ENCODE results near the gene CCDC178. TPM values are rescaled to one million over a fixed set of nuclear protein-coding genes. Genes with fewer than 3 reads are reported as not detected.
"Not testable (repeated sequence)": the region's sequence is repeated elsewhere in the genome, so short reads cannot be mapped to it uniquely, and the experiment has no call there.

CCDC178 gene
- 1.2 and 2.9 TPM in 2 replicates for total RNA-seq

GRCh38 chr18:33440060-33441043 is at the start of gene CCDC178:
TSS of gene CCDC178 (minus strand) at chr18:33440721. CDS start at chr18:33412088, 28,633 bp downstream.
- DNase-seq (ENCODE audit: extremely low read depth, low read depth, low spot score): no peak

- DNase-seq (ENCODE audit: extremely low read depth, low read depth, low spot score): no peak
Observed at GRCh38 chr18:33483908-33484307, 43.4 kb upstream of the CCDC178 start.

- DNase-seq (ENCODE audit: extremely low read depth, low read depth, low spot score): no peak
Observed at GRCh38 chr18:33472509-33472908, 32.0 kb upstream of the CCDC178 start.

DNA sequence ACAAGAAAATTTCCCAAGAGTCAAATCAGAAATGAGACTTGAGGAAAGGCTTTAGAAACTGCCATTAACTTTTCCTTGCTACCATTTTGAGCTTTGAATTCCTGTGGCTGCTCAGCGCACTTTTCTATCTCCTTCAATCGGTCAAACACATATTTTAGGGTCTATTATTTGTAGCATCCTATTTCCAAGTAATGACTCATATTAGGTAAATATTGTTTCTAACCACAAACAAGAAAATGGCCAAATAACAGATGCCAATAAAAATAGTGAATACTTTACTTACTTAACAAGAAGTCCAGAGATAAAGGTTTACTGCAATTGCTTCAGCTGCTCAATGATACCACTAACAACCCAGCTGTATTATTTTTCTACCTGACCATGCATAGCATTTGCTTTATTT is 29.7 kb upstream of the CCDC178 start:
- no peak for DNase-seq (ENCODE audit: extremely low read depth, low read depth, low spot score)

GRCh38 chr18:33469699-33470098 is 29.2 kb upstream of the CCDC178 start:
- DNase-seq (ENCODE audit: extremely low read depth, low read depth, low spot score): no peak

GRCh38 chr18:33467531-33467930 is 27.0 kb upstream of the CCDC178 start:
- DNase-seq (ENCODE audit: extremely low read depth, low read depth, low spot score): no peak

GRCh38 chr18:33466822-33467221 is 26.3 kb upstream of the CCDC178 start:
- DNase-seq (ENCODE audit: extremely low read depth, low read depth, low spot score): no peak

DNA sequence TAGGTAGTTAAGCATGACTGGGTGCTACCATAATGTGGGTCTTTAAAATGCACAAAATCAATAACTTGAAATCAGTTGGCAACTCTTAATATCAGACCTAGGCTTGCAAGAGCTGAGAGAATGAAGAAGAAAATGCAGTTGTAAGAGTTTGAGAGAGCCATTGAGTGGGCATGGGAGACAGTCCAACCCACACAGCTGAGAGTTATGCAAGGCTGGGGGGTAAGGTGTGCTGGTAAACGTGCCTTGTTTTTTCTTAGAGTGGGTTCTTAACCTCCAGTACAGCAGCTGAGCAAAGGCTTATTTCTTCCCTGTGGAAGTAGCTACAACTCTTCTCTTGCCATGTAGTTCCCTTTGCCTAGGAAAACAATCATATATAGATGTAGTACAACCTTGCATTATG is 20.2 kb upstream of the CCDC178 start:
- no peak for DNase-seq (ENCODE audit: extremely low read depth, low read depth, low spot score)

DNA sequence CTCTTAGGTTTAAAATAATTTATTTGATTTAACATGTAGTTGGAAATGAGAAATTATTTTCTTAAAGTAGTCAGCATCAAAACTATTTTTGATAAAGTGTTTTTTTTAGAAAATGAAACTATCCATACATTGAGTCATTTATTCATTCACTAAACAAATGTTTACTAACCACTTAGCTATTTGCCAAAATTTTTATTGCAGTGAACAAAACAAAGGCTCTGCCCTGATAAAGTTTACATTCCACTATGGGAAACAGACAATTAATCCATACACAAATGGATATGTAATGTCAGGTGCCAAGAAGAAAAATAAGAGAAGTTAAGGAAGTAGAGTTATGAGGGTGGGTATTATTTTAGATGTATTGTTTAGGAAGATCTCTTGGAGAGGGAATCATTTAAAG is 19.1 kb upstream of the CCDC178 start:
- DNase-seq (ENCODE audit: extremely low read depth, low read depth, low spot score): no peak

DNA sequence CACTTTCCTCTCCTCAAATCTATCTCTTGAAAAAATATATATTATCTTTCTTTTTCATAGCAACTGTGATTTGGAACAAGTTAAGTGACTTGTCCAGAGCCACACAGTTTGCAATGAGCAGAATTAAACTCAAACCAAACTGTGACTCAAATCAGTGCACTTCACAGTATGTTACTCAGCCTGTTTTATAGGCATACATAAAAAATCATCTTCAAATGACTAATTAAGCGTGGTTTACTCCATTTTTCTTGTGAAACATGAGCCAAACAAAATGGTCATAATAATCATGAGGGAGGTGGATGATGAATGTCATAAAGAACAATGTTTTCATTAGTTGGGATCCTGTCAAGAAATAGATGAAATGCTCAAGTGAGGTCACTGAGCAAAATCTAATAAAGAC is 6.1 kb upstream of the CCDC178 start:
- no peak for DNase-seq (ENCODE audit: extremely low read depth, low read depth, low spot score)

DNA sequence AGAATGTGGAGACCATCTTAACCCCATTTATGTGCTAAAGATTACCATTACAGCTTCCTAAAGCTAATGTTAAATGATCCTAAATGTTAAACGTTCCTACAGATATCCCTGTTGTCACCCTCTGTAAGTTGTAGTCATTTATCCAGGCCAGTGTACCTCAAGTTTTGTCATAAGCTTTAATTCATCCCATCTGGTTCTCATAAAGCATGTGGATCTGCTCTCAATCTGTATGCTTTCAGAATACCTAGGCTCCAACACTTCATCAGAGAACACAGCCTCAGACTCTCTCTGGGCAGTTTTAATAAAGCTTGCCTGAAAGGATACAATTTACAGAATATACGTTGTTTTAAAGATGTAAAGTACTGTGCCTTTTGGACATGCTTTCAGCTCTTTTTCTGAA is 4.2 kb upstream of the CCDC178 start:
- no peak for DNase-seq (ENCODE audit: extremely low read depth, low read depth, low spot score)

DNA sequence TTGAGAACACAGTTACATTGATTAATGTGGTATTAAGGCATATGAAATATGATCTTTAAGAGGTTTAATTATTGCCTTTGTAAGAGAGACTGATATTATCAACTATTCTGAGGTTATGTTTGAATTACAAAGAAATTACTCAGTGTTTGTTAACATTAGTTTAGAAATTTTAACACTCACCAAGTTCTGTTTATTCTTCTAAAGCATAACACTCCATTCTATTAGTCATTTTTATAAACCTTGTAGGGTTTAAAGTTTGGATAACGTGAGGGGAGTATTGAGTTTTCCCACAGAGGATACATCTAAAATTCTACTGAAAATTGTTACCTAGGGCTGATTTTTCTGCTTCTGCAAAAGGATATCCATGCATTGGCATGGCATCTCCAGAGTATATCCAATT is 7.7 kb downstream of the CCDC178 start:
- DNase-seq (ENCODE audit: extremely low read depth, low read depth, low spot score): no peak

GRCh38 chr18:33427549-33427948 is 13.0 kb downstream of the CCDC178 start:
- DNase-seq (ENCODE audit: extremely low read depth, low read depth, low spot score): no peak

- DNase-seq (ENCODE audit: extremely low read depth, low read depth, low spot score): no peak
Observed at GRCh38 chr18:33424266-33424946, 16.1 kb downstream of the CCDC178 start.

DNA sequence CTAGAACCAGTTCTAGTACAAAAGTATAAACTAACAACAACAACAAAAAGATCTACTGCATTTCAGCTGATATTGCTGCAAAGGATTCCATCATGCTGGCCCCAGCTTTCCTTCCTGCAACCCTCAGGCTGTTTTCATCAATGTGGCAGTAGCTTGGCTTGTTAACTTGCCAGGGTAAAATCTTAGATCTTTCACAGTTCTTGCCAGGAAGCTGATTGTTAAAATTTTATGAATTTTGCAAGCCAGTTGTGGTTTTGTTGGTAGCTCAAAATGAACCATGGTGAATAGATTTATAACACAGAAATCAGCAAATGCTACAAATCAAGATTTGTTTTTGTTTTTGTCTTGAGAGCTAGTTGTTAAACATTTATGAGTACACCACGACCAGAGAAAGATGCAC is 19.3 kb downstream of the CCDC178 start:
- DNase-seq (ENCODE audit: extremely low read depth, low read depth, low spot score): no peak

DNA sequence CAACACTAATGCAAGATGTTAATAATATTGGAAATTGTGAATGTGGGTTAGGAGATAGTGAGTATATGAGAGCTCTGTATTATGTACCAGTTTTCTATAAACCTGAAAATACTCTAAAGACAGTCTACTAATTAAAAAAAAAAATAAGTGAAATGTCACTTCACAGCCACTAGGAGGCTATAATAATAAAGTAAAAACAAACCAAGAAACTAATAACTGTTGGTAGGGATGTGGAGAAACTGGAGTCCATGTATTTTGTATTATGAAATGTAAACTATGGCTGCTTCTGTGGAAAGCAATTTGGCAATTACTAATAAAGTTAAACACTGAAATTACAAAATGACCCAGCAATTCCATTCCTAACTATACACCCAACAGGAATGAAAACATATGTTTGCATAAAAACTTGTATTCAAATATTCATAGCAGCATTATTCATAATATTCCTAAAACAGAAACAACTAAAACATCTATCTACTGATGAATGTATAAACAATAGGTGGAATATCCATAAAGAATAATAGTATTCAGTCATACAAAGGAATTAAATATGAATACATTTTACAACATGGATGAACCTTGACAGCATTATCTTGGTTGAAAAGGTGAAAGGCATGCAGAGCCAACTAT is 36.2 kb downstream of the CCDC178 start:
- DNase-seq (ENCODE audit: extremely low read depth, low read depth, low spot score): no peak

DNA sequence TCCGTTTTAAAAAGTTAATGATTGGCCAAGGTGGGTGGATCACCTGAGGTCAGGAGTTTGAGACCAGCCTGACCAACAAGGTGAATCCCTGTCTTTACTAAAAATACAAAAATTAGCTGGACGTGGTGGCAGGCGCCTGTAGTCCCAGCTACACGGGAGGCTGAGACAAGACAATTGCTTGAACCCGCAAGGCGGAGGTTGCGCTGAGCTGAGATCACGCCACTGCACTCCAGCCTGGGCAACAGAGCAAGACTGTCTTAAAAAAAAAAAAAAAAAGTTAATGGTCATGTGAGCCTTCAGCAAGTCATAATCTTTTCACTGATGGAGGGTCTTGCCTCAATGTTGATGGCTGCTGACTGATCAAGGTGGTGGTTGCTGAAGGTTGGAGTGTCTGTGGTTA is 41.6 kb downstream of the CCDC178 start:
- not testable (repeated sequence) for DNase-seq (ENCODE audit: extremely low read depth, low read depth, low spot score)

DNA sequence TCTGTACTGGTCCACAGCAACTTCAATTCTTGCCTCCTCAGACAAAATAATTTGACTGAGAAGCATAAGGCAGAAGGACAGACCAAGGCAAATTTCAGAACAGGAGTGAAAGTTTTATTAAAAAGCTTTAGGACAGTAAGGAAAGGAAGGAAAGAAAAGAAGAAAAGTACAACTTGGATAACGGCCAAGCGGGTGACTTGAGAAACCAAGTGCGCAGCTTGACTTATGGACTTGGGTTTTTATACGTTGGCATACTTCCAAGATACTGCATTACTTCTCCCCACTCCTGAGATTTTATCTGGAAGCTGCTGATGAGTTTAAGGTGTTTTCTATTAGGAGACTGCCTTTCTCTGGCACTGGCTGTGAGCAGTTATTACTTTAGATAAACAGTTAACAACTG is 64.7 kb downstream of the CCDC178 start:
- no peak for DNase-seq (ENCODE audit: extremely low read depth, low read depth, low spot score)

- DNase-seq (ENCODE audit: extremely low read depth, low read depth, low spot score): no peak
Observed at GRCh38 chr18:33372442-33372841, 68.1 kb downstream of the CCDC178 start.

DNA sequence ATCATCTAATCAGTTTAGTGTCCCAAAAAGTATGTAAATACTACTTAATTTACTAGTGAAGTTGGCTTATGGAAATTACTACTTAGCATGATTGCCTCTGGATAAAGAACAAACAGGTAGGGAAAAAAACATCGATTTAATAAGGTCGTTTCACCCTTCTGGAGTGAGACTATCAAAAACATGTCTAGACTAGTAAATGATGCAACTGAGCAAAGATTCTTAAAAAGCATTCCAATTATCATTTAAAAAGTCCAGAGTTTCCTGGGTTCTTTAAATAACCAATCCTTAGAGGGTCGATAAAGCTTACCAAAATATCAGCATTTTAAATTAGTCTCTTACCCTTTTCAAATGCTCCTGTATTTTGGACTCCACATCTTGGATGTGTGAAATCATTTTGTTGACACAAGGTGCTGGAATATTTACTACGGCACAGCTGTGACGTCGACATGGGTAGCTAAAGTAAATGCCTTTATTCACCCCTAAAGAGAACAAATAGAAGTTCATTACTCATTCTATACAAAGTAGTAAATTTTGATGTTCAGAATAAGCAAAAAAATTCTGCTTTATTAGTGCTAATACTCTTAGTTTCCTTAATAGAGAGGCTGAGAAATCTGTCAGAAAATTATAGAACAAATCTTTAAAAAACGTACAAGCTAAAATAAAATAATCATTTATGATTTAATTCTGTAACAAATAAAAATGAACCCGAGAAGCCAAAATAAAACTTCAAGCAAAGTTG is 70.6 kb downstream of the CCDC178 start:
- no peak for DNase-seq (ENCODE audit: extremely low read depth, low read depth, low spot score)

DNA sequence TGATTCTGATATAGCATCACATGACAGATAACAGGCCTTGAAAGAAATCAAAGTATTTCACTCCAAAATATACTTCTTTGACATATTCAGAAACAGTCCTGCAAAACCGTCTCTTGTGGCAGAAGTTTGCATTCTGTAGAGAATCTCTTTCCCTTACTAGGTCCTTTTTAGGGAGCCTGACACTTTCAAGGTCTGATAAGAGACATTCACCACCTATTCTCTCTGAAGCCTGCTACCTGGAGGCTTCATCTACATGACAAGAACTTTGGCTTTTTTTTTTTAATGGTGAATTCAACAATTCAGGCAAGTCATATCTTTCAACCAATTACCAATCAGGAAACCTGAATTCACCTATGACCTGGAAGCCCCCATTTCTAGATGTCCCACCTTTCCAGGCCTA is 83.8 kb downstream of the CCDC178 start:
- no peak for DNase-seq (ENCODE audit: extremely low read depth, low read depth, low spot score)

Measured in glomerular endothelial cell (primary cell).